OCI-LY3 (cell line): ENCODE data around the gene FMN1.

Experiments
- H2AFZ ChIP-seq: fragments of 200-600, 300-600 bp; shearing (Covaris generic); 2 replicates; pipeline ENCODE4 v1.6.0; 2014; ENCODE audit warnings: antibody characterized with exemption, low read depth, low read length
- H3K27ac ChIP-seq: fragments of 200-600, 300-600 bp; sonication (generic); 2 replicates; pipeline ENCODE4 v1.5.1; 2014; ENCODE audit warnings: mild to moderate bottlenecking, low read length, moderate library complexity, mixed read lengths
- H3K27me3 ChIP-seq: fragments of 200-600, 300-600 bp; sonication (generic); 2 replicates; pipeline ENCODE4 v1.6.1; 2014; ENCODE audit warnings: low read depth, low read length, mixed read lengths
- H3K36me3 ChIP-seq: fragments of 200-600, 300-600 bp; sonication (generic); replicated peaks from 2 replicates; pipeline ENCODE3; 2014; ENCODE audit warnings: low read depth, low read length, mixed read lengths
- H3K4me1 ChIP-seq: fragments of 300-600, 200-600 bp; sonication (generic); 2 replicates; pipeline ENCODE4 v1.6.1; 2014; ENCODE audit warnings: low read length, mixed read lengths
- H3K4me2 ChIP-seq: fragments of 200-600, 300-600 bp; sonication (generic); 2 replicates; pipeline ENCODE4 v1.6.1; 2014; ENCODE audit warnings: low read length, mixed read lengths
- H3K4me3 ChIP-seq: fragments of 300-600, 200-600 bp; sonication (generic); 2 replicates; pipeline ENCODE4 v1.5.1; 2014; ENCODE audit warnings: antibody characterized with exemption, mild to moderate bottlenecking, low read length, moderate library complexity
- H3K79me2 ChIP-seq: fragments of 300-600, 200-600 bp; shearing (Covaris generic); 2 replicates; pipeline ENCODE4 v1.6.1; 2014; ENCODE audit warnings: mild to moderate bottlenecking, low read length, mixed read lengths
- H3K9ac ChIP-seq: fragments of 300-600, 200-600 bp; shearing (Covaris generic); 2 replicates; pipeline ENCODE4 v1.6.0; 2014; ENCODE audit warnings: mild to moderate bottlenecking, low read length, moderate library complexity
- H3K9me3 ChIP-seq: fragments of 200-600, 300-600 bp; shearing (Covaris generic); 2 replicates; pipeline ENCODE4 v1.6.1; 2014; ENCODE audit warnings: low read length, mixed read lengths; ENCODE audit not compliant: insufficient read depth
- H4K20me1 ChIP-seq: fragments of 200-600, 300-600 bp; sonication (generic); 2 replicates; pipeline ENCODE4 v1.6.1; 2016; ENCODE audit warnings: low read length, mixed read lengths; ENCODE audit not compliant: insufficient read depth
- EZH2phosphoT487 ChIP-seq: fragments of 200-600 bp; shearing (Covaris generic); IDR thresholded peaks from 2 replicates; pipeline ENCODE4 v1.6.1; 2018; ENCODE audit warnings: antibody characterized with exemption, mixed run types, low read depth
- TF ChIP-seq, protein P1 (sequence below): fragments of 200-600, 300-600 bp; sonication (generic); IDR thresholded peaks from 2 replicates; pipeline ENCODE4 v1.5.1; 2014; ENCODE audit warnings: antibody characterized with exemption, low read length, low read depth

FMN1 gene

GRCh38 chr15:33242165-33242564 is 47.7 kb upstream of the FMN1 start:
- Histone ChIP-seq H3K4me1 (no peaks in the 10 kb centered on the region), H3K36me3 (no peaks in the 10 kb centered on the region), H3K27me3 (peaks cover 27% of the 10 kb centered on the region), H3K27ac (no peak overlapping the region), H3K4me2 (no peak overlapping the region), H3K79me2 (no peaks in the 10 kb centered on the region), H2AFZ (no peak overlapping the region), H4K20me1 (no peaks in the 10 kb centered on the region), H3K4me3 (no peak overlapping the region), H3K9ac (no peak overlapping the region), H3K9me3 (no peaks in the 10 kb centered on the region)
- TF ChIP-seq EZH2phosphoT487 = no peak
- TF ChIP-seq, protein P1, sequence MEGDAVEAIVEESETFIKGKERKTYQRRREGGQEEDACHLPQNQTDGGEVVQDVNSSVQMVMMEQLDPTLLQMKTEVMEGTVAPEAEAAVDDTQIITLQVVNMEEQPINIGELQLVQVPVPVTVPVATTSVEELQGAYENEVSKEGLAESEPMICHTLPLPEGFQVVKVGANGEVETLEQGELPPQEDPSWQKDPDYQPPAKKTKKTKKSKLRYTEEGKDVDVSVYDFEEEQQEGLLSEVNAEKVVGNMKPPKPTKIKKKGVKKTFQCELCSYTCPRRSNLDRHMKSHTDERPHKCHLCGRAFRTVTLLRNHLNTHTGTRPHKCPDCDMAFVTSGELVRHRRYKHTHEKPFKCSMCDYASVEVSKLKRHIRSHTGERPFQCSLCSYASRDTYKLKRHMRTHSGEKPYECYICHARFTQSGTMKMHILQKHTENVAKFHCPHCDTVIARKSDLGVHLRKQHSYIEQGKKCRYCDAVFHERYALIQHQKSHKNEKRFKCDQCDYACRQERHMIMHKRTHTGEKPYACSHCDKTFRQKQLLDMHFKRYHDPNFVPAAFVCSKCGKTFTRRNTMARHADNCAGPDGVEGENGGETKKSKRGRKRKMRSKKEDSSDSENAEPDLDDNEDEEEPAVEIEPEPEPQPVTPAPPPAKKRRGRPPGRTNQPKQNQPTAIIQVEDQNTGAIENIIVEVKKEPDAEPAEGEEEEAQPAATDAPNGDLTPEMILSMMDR = no peak

DNA sequence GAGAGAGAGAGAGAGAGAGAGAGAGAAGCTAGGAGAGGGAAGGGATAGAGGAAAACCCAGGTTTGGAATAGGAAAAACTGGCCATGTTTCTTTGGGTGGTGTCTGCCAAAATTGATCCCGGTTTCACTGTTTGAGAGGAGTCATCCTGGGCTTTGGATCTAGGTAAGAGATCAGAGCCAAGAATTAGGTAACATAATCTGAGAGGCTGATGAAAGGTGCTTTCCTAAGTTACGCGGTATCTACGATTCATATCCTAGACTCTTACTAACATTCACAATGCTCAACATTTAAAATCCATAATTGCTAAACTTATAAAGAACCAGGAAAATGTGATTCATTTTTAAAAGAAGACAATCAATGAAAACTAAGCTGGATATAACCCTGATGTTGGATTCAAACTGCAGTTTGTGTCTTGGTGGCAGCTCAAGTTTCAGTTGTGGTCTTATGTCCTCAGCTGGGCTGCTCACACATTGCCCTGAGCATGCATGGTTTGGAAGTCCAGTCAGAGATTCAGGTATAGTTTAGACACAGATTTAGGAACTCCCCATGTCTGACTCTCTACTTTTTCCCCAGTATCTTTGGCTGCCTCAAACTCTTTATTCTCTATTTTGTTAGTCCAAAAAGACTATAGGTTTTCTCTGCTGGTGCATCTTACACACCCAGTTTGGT is 42.5 kb upstream of the FMN1 start:
- Histone ChIP-seq H3K4me1 (no peaks in the 10 kb centered on the region), H3K27ac (no peak overlapping the region), H3K4me2 (no peak overlapping the region), H4K20me1 (no peaks in the 10 kb centered on the region), H3K36me3 (no peaks in the 10 kb centered on the region), H3K9ac (no peak overlapping the region), H3K9me3 (no peaks in the 10 kb centered on the region), H2AFZ (no peak overlapping the region), H3K27me3 (peaks cover 38% of the 10 kb centered on the region), H3K79me2 (no peaks in the 10 kb centered on the region), H3K4me3 (no peak overlapping the region)
- TF ChIP-seq, protein P1 = no peak
- no peak for TF ChIP-seq EZH2phosphoT487

GRCh38 chr15:33234020-33234461 is 39.5 kb upstream of the FMN1 start:
- H3K9me3 ChIP-seq = no peaks in the 10 kb centered on the region
- no peaks in the 10 kb centered on the region for H3K36me3 ChIP-seq
- H3K27me3 ChIP-seq = peaks cover 38% of the 10 kb centered on the region
- no peaks in the 10 kb centered on the region for H3K4me1 ChIP-seq
- H3K4me3 ChIP-seq = no peak overlapping the region
- no peaks in the 10 kb centered on the region for H4K20me1 ChIP-seq
- H3K4me2 ChIP-seq = no peak overlapping the region
- H3K9ac ChIP-seq = no peak overlapping the region
- no peak overlapping the region for H2AFZ ChIP-seq
- H3K79me2 ChIP-seq = no peaks in the 10 kb centered on the region
- TF ChIP-seq, protein P1 = peak; percentile 71
- no peak for TF ChIP-seq EZH2phosphoT487
- no peak overlapping the region for H3K27ac ChIP-seq

- TF ChIP-seq, protein P1 = peak; percentile 53
- TF ChIP-seq EZH2phosphoT487 = no peak
- Histone ChIP-seq H3K79me2 (no peaks in the 10 kb centered on the region), H3K4me2 (no peak overlapping the region), H3K36me3 (no peaks in the 10 kb centered on the region), H3K9me3 (no peaks in the 10 kb centered on the region), H3K9ac (no peak overlapping the region), H2AFZ (no peak overlapping the region), H3K27ac (no peak overlapping the region), H3K27me3 (peaks cover 9% of the 10 kb centered on the region), H3K4me1 (no peaks in the 10 kb centered on the region), H4K20me1 (no peaks in the 10 kb centered on the region), H3K4me3 (no peak overlapping the region)
These were observed 32.2 kb upstream of the FMN1 start for GRCh38 chr15:33226559-33227181.
